ENCODE measurements around the gene MSMB.
"Not testable (repeated sequence)": the region's sequence is repeated elsewhere in the genome, so short reads cannot be mapped to it uniquely, and the experiment has no call there.

The MSMB gene

DNA sequence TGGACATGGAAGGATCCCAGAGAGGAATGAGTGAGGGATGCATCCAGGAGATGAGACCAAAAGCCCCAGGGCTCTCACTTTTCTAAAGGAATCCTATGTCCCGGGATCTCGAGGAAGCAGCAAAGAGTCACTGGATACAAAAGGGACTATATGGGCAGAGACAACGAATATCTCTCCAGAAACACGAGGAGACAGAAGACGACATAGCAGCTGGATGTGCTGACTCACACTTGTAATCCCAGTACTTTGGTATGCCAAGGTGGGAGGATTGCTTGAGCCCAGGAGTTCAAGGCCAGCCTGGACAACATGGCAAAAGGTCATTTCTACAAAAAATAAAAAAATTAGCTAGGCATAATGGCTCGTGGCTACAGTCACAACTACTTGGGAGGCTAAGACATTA is 24.7 kb upstream of the MSMB start:
- no peak for DNase-seq (ENCODE audit: low read depth in 2 of 2, low spot score in 1 of 2)

DNA sequence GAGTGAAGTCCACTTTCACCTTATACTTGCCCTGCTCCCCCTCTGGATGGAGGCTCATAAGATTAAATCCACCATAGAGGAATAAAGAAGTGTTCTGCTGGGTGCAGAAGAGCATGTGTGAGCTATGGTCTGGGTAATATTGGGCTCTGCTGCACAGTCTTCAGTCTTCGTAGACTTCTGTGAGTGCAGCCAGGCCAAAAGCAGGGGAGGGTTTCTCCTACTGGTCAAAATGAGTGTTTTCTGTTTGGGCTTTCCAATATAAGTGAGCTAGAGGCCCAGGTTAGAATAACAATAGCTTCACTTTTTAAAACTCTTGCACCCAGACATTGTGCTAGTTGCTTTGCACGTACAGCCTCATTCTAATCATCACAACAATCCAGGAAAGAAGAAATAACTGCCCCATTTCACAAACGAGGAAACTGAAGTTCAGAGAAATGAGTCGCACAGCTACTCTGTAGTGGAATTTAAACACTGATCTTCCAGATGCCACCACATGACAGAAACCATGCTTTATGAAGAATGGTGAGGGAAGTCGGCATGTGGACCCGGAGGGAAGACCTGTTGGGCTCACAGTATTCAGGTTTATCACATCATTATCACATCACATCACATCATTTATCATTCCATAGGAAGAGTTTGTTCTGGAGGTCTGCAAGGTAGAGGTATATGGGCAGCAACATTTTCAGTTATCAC is 23.8 kb upstream of the MSMB start:
- no peak for DNase-seq (ENCODE audit: low read depth in 2 of 2, low spot score in 1 of 2)

DNA sequence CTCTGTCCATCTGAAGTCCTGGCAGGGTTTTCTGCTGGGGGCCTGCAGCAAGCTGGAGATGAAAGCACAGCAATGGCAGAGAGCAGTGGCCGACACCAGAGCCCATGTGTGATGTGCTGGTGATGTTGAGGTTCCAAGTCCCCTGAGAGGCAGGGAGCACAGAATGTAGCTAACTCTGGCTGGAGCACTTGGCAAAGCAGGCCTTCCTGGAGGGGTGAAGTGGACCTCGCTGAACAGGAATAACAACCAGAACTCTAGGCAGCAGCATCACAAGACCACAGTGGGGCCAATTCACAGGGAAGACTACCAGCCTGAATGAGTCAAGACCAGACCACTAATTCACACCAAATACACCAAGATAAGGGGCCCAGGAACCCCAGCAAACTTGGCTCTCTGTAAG is 22.8 kb upstream of the MSMB start:
- no peak for DNase-seq (ENCODE audit: low read depth in 2 of 2, low spot score in 1 of 2)

DNA sequence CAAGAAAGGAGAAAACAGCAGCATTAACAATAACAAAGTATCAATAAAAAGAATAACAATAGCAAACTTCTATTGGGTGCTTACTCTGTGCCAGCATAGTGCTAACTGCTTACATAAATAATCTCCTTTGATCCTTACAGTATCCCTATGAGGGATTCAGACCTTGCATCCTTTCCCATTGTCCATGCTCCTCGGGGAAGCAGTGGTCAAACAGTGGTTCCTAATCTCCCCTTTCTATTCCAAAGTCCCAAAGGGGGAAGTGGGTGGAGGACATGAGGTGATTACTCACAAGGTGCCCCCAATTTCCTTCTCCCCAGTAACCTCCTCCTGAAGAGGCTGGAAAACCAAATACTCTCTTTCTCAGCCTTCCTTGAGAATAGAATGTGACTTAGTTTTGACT is 22.0 kb upstream of the MSMB start:
- DNase-seq (ENCODE audit: low read depth in 2 of 2, low spot score in 1 of 2): no peak

DNA sequence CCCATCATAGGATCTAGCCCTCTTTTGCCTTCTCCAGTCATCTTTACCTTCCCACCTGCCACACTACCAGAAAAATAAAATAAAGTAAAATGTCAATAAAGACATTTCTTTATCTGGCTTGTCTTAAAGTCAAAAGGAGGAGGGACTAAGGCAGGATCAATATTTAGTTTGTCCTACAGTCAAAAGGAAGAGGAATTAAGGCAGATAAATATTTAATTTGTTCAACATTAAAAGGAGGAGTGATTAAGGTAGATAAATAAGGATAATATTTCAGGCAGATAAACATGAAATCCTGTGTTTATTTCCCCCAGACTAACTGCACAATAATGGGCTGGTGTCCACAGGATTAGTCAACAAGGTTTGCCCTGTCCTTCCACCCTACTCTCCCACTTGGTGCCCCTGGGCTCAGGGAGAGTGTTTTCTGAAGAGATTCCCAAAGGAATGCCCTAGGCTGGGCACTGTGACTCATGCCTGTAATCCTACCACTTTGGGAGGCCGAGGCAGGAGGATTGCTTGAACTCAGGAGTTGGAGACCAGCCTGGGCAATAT is 18.3 kb upstream of the MSMB start:
- no peak for DNase-seq (ENCODE audit: low read depth in 2 of 2, low spot score in 1 of 2)

DNA sequence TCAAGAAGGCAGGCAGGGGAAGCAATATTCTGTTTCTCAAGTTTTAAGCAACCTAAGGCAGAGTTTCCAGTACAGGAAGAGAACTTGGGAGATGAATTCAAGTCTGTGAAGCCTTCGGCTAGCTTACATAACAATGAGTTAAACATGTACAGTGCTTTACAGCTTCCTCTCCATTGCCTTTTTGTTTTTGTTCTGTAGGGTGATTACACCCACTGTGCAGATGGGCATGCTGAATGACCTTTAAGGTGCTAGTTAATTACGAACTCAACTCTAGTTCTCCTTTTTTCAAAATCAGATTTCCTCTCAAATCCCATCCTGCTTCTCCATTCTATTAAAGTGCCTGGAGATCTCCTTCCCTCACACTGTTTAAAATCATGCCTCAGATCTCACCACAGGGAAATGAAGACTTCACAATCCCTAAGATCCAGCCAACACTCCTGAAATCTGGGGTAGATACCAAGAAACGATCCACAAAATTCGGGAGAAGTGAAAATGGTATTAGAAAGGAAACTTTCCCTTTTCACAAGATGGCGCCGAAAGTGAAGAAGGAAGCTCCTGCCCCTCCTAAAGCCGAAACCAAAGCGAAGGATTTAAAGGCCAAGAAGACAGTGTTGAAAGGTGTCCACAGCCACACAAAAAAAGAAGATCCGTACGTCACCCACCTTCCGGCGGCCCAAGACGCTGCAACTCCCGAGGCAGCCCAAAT is 16.8 kb upstream of the MSMB start:
- no peak for DNase-seq (ENCODE audit: low read depth in 2 of 2, low spot score in 1 of 2)

DNA sequence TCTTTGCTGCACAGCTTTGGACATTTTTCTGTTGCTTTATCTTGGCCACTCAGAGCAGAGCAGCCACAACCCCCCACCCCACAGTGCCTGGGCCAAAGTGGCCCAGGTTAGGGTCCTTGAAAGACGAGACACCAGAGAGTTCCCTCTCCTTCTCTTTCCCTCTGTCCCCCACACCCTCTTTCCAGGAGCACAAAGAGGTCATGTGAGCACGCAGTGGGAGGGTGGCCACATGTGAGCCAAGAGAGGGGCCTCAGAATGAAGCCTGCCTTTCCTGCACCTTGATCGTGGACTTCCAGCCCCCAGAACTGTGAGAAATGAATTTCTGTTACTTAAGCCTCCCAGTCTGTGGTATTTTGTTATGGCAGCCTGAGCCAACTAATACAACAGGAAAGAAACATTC is 14.6 kb upstream of the MSMB start:
- DNase-seq (ENCODE audit: low read depth in 2 of 2, low spot score in 1 of 2): no peak

DNA sequence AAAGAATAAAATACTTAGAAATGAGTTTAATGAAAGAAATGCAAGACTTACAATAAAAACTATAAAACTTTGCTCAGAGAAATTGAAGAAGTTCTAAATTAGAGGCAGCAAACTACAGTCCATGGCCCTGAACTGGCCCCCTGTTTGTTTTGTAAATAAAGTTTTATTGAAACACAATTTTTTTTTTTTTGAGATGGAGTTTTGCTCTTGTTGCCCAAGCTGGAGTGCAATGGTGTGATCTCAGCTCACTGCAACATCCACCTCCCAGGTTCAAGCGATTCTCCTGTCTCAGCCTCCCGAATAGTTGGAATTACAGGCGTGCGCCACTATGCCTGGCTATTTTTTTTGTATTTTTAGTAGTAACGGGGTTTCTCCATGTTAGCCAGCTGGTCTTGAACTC is 11.9 kb upstream of the MSMB start:
- DNase-seq (ENCODE audit: low read depth in 2 of 2, low spot score in 1 of 2): not testable (repeated sequence)

DNA sequence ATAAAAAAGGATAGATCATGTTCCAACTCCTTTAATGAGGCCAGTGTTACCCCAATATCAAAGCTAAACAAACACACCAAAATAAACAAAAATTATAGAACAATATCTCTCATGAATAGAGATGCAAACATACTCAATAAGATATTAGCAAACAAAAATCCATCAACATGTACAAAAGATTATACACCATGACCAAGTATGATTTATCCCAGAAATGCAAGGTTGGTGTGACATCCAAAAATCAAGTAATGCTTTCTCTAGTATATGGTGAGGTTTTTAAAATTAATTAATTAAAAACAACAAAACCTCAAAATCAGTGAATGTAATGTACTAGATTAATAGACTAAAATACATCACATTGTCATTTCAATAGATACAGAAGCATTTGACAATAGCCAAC is 11.0 kb upstream of the MSMB start:
- no peak for DNase-seq (ENCODE audit: low read depth in 2 of 2, low spot score in 1 of 2)

DNA sequence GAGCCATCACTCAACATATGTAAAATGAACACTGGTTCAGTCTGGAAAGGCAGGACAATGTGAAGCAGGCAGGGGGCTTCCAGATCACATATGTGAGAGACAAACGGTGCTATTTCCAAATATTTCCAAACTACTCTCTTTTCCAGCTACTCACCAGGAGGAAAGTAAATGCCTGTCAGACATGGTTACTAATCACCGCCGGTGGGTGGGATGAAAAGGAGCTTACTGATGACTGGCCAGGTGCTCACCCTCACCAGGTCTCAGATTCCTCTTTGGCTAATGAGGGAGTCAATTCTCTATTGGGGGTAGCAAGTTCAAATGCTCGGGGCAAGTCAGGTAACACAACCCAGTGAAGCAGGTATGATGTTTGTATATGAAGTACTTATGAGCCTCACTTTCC is 9.7 kb upstream of the MSMB start:
- DNase-seq (ENCODE audit: low read depth in 2 of 2, low spot score in 1 of 2): no peak

DNA sequence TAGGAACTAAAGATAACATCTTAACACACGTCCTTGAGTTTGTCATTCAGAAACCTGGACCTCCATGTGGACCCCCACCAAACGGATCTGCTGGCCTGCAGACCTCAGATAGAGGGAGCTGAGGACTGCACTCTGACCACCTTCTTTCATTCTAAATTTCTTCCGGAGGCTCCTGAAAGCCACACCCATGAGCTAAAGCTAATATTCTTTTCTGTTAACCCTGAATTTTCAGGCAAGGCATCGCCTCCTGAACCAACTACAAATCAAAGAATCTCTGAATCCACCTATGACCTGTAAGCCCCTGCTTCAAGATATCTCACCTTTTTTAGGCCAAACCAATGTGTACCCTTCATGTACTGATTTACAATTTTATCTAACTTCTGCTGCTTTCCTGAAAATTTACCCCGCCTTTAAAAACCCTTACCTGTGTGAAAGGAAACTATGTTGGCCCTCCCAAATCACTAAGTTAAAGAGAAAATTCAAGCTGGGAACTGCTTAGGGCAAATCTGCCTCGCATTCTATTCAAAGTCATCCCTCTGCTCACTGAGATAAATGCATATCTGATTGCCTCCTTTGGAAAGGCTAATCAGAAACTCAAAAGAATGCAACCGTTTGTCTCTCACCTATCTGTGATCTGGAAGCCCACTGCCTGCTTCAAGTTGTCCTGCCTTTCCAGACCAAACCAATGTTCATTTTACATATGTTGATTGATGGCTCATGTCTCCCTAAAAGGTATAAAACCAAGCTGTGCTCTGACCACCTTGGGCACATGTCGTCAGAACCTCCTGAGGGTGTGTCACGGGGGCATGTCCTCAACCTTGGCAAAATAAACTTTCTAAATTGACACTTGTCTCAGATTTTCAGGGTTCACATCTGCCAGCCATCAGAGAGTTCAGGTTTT is 7.7 kb upstream of the MSMB start:
- no peak for DNase-seq (ENCODE audit: low read depth in 2 of 2, low spot score in 1 of 2)

DNA sequence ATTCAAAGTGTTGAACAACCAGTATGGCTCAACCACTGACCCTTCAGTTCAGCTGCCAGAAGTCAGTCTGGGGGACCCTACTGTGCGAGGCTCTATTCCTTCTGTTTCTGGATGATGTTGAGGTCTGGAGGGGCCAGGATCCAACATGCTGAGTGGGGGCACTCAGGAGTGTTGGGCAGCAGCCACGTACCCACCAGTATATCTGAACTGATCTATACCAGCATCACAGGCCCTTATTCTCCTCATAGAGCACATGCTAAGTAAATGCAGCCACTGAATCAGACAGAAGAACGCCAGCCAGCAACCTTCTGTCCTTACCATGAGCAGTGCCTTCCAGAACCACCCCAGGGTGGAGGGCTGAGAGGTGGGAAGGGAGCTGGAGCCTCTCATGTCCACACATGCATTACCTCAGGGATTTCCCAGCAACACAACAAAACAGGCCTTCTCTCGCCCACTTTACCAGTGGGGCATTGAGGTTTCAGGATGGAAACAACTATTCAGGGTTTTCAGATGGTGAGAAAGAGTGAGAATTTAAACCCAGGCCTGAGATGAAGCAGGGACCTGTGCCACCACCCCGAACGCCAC is 6.8 kb upstream of the MSMB start:
- no peak for DNase-seq (ENCODE audit: low read depth in 2 of 2, low spot score in 1 of 2)

DNA sequence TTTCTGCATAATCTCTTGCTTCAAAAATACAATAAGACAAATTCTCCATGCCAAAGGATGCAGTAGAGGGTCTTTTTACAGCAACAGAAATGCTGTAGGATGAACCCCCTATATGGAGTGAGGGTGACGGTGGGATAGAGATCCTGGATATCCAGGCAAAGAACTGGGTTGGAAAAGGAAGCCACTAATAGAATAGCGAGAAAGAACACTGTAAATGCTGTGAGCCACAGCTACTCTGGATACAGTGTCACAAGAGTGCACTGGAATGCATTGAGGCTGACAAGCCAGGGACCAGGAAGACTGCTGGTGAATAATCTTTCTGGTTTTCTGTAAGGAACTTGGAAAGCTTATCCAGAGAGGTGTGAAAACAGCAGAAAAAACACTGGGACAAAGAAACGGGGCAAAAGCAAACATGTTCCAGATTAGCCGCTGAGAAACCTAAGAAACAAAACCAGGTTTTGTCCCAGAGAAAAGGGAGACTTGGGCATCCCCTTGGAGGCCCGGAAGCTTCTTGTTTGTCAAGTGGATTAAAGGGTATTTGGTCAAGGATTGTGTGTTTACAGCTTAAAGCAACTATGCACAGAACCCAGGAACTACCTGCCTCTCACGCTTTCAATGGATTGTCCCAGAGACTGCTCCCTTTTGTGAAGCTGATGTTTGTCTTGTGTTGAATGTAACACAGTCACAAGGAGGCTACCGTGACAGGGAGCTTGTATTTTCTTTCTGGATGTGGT is 6.2 kb upstream of the MSMB start:
- DNase-seq (ENCODE audit: low read depth in 2 of 2, low spot score in 1 of 2): no peak

DNA sequence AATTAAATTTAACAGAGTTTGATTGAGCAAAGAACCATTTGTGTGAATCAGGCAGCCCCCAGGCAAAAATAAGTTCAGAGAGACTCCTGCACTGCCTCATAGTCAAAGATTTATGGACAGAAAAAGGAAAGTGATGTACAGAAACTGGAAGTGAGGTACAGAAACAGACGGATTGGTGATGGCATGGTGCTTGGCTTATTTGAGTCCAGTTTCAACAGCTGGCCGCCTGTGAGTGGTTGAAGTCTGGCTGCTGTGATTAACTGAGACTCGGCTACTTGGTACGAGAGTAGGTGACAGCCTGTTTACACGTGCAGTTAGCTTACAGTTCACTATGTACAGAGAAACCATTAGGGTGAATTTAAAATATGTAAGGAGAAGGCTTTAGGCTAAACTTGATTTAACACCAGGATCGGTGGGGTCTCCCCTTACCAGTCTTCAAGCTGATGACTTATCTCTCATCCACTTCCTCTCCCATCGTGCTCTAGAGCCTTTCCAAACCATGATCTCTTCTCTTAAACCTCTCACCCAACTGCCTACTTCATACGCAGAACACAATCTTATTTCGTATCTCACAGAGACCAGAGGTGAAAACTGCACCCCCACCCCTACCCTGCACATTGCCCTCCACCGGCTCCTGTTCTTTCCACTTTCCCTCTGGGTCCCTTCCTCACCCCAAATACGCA is 5.0 kb upstream of the MSMB start:
- no peak for DNase-seq (ENCODE audit: low read depth in 2 of 2, low spot score in 1 of 2)

DNA sequence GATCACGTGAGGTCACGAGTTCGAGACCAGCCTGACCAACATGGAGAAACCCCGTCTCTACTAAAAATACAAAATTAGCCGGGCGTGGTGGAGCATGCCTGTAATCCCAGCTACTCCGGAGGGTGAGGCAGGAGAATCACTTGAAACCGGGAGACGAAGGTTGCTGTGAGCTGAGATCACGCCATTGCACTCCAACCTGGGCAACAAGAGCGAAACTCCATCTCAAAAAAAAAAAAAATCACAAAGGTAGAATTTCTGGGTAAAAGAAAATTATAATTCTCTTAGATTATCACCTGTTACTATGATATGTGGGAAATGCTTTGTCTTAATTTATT is 3.4 kb upstream of the MSMB start:
- DNase-seq (ENCODE audit: low read depth in 2 of 2, low spot score in 1 of 2): not testable (repeated sequence)

DNA sequence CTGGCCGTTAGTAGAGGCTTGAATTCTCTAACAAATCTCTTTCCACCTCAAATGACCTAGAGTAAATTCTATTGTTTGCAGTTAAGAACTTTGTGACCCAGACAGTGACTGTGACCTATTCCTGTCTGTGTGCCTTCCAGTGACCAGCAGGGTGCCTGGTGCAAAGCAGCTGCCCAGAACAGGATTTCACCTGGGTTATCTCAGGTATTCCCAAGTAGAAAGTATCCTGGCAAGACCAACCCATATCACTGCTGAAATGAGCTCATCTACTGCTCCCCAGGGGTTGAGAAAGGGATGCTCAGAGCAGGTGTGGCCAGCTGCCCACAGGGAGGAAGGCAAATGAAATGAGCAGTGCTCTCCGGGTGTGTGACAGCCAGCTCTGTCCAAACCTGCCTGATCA is 2.1 kb upstream of the MSMB start:
- no peak for DNase-seq (ENCODE audit: low read depth in 2 of 2, low spot score in 1 of 2)

DNA sequence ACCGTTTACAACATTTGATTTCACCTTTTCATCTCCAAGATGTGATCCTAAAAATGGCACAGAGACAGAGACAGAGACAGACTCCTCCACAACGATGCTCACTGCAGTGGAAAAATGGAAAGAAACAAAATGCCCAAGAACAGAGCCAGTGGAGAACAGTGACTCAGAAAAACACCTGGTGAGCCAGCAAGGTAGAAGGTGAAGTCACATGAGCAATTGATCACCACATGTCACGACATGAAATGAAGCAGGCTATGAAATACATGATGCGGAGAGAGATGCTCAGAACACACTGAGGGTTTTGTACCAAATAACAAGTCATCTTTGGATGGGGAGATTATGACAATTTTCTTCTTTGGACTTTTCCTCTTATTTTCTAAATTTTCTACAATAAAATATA is 3.5 kb downstream of the MSMB start:
- DNase-seq (ENCODE audit: low read depth in 2 of 2, low spot score in 1 of 2): no peak

DNA sequence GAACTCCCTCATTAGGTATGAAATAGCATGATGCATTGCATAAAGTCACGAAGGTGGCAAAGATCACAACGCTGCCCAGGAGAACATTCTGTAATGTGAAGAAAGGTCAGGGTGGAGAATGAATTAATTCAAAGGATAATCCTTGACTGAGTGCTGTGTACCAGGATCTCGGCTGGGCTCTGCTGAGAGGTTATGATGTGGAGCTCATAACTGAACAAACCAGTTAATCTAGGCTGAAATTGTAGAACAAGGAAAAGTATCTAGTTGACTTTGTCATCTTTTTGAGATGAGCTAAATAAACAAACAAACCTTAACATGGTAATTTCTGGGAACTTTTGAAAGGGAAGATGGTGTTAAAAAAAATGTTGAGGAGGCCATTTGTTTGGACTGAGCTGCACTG is 6.1 kb downstream of the MSMB start:
- DNase-seq (ENCODE audit: low read depth in 2 of 2, low spot score in 1 of 2): no peak

DNA sequence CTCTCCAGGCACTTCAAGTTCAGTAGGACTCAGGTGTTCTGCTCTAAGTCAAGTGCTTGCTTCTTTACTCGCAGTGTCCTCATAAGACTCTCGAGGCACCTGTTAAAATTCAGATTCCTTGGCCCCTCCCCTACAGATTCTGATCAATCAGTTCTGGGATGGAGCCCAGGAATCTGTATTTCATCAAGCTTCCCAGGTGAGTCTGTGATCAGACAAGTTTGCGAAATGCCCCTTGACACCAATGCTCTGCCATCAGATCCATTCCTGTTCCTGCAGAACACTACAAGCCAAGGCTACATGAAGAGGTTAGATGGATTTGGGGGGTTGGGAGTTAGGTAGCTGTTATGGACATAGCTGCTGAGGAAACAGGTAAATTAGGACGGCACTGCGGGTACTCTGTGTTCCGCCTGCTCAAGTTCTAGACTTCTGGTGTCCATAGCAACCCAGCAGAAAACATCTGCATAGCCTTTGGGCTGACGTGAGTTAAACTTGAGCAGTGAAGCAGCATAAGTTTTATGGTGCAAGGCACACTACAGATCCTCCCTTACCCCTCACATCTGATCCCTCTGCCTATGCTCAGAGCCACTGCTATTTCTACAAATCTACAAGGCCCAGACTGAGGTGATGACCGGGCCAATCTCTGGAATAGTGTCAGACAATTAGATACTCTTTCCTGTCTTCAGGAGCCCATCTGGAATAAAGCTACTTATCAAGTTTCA is 8.8 kb downstream of the MSMB start:
- DNase-seq (ENCODE audit: low read depth in 2 of 2, low spot score in 1 of 2): no peak

Data from stimulated activated CD8-positive, alpha-beta memory T cell treated with anti-CD3 and anti-CD28 coated beads, Interleukin-4, amount 100 ng/mL, for 4 hours (primary cell).